Measurements from ENCODE around the gene STK10. TPM values are rescaled to one million over a fixed set of nuclear protein-coding genes. Genes with fewer than 3 reads are reported as not detected.

STK10 gene
- total RNA-seq, 1 donor from 2014 or later = 72.5 TPM

DNA sequence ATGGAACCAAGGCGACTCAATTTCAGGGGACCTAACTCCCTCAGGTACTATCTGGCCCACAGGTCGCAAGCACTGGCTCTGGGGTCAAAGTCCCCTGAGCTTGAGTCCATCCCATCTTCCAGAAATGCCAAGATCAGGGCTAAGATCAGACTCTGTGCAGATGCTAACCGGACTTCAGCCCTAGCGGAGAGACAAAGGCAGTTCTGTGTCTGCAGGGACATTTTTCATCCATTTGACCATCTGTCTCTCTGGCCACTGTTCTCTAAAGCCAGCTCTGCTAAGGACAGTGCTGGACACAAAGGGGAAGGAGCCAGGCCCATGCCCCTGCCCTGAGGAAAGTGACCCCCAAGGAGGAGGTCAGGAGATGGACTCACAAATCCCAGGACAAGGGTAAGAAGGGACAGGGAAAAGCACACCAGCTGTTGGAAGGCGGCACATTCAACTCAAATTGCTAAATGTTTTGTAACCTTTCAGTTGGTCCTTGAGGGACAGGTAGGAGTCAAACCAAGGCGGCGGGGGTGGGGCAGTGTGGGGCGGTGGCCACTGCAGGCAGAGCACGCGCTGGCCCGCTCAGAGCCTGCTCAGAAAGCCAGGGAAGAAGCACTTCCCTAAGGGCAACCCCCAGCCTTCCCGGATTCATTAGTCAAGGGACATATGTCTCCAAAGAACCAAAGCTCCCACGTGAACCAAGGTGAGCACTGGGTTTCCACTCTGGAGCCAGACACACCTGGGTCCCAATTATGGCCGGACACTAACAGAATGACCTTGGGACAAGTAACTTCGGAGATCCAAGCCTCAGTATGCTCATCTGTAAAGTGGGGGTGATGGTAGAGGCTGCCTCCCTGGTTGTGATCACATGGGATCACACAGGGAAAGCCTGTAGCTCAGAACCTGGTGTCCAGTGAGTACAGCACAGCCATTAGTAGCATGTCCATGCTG, 42.8 kb downstream of the STK10 start:
- no peaks in the 10 kb centered on the region for H3K27me3 ChIP-seq (ENCODE audit: low read depth)
- ATAC-seq (no peak), DNase-seq (no peak)
- no peak overlapping the region for H3K4me3 ChIP-seq
- no peaks in the 10 kb centered on the region for H3K9me3 ChIP-seq
- no peak overlapping the region for H3K27ac ChIP-seq
- TF ChIP-seq, protein P1, sequence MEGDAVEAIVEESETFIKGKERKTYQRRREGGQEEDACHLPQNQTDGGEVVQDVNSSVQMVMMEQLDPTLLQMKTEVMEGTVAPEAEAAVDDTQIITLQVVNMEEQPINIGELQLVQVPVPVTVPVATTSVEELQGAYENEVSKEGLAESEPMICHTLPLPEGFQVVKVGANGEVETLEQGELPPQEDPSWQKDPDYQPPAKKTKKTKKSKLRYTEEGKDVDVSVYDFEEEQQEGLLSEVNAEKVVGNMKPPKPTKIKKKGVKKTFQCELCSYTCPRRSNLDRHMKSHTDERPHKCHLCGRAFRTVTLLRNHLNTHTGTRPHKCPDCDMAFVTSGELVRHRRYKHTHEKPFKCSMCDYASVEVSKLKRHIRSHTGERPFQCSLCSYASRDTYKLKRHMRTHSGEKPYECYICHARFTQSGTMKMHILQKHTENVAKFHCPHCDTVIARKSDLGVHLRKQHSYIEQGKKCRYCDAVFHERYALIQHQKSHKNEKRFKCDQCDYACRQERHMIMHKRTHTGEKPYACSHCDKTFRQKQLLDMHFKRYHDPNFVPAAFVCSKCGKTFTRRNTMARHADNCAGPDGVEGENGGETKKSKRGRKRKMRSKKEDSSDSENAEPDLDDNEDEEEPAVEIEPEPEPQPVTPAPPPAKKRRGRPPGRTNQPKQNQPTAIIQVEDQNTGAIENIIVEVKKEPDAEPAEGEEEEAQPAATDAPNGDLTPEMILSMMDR (IDR thresholded peaks at IDR 0.05) = no peak
- intact Hi-C loops (cut with DNase I) = no loop called here
- H3K36me3 ChIP-seq = peaks cover 10% of the 10 kb centered on the region
- peaks cover 26% of the 10 kb centered on the region for H3K4me1 ChIP-seq

DNA sequence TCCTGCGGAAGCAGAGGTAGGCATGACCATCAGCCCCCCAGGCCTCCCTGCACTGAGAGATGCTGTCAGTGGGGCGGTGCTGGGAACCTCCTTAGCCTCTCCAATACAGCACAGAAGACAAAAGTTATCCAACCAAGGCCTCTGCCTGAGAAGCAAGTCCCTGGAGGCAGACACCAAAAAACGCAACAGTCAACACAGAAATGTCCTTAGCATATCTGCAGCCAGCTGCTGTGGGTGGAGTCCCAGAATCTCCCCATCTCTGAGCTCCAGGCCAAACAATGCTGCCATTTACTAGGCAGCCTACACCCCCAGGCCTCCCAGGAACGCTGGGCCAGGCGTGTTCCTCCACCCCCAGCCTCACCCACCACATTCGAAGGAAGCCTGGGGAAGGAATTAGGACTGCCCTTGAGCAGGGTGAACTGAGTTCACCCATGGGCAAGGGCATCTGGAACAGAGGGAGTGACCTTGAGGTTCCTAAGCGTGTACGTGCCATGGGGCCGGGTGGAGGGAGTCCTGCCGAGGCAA, 43.7 kb downstream of the STK10 start:
- H3K27ac ChIP-seq = no peak overlapping the region
- ATAC-seq (no peak), DNase-seq (no peak)
- no peaks in the 10 kb centered on the region for H3K27me3 ChIP-seq (ENCODE audit: low read depth)
- H3K9me3 ChIP-seq = no peaks in the 10 kb centered on the region
- intact Hi-C loops (cut with DNase I) = no loop called here
- H3K4me3 ChIP-seq = no peak overlapping the region
- H3K4me1 ChIP-seq = peaks cover 22% of the 10 kb centered on the region
- TF ChIP-seq, protein P1 (IDR thresholded peaks at IDR 0.05) = no peak
- peaks cover 10% of the 10 kb centered on the region for H3K36me3 ChIP-seq

DNA sequence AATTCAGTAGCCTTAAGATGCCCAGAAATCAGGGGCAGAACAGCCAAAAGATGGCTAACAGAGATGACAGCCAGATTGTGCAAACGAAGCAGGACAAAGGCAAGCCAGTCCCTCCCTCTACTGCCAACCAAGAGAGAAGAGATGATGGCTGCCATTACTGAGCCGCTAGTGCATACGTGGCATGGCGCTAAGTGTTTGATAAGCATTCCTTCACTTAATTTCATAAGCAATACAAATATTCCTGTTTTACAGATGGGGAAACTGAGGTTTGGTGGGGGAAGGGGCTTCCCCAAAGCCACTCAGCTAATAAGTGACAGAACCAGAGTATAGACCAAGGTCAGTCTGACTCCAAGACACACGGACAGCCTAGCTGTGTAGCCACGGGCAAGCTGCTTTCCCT, 44.1 kb downstream of the STK10 start:
- no peak for ATAC-seq
- H3K27ac ChIP-seq = no peak overlapping the region

DNA sequence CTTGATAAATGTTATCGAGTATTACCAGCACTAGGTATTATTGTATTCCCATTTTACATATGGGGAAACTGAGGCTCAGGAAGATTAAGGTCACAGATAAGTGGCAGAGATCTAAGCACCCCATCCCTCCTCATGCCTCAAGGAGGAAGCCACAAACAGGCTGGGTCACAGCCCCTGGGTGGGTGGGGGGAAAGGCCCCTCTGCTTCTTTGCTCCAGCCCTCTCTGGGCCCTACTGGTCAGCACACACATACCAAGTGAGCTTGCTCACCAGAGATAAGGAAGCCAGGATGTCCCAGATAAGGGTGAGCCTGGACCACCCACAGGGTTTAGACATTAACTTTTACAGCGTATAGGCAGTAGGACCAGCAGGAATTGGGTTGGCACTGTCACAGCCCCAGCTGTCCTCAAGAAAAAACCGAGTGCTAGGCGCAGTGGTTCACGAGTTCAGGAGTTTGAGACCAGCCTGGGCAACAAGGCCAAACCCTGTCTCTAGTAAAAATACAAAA, 45.3 kb downstream of the STK10 start:
- Histone ChIP-seq H3K9me3 (no peaks in the 10 kb centered on the region), H3K27me3 (ENCODE audit: low read depth) (no peaks in the 10 kb centered on the region), H3K36me3 (peaks cover 10% of the 10 kb centered on the region), H3K4me3 (no peak overlapping the region), H3K27ac (no peak overlapping the region), H3K4me1 (peaks cover 22% of the 10 kb centered on the region)
- intact Hi-C loops (cut with DNase I) = no loop called here
- TF ChIP-seq, protein P1 (IDR thresholded peaks at IDR 0.05) = no peak
- ATAC-seq = no peak
- DNase-seq = no peak

More for the DNA sequence above, 44.1 kb downstream of the STK10 start:
- TF ChIP-seq, protein P1 (IDR thresholded peaks at IDR 0.05) = no peak
- Histone ChIP-seq H3K9me3 (no peaks in the 10 kb centered on the region), H3K4me3 (no peak overlapping the region), H3K36me3 (peaks cover 10% of the 10 kb centered on the region), H3K4me1 (peaks cover 22% of the 10 kb centered on the region), H3K27me3 (ENCODE audit: low read depth) (no peaks in the 10 kb centered on the region)
- intact Hi-C loops (cut with DNase I) = no loop called here
- DNase-seq = no peak

DNA sequence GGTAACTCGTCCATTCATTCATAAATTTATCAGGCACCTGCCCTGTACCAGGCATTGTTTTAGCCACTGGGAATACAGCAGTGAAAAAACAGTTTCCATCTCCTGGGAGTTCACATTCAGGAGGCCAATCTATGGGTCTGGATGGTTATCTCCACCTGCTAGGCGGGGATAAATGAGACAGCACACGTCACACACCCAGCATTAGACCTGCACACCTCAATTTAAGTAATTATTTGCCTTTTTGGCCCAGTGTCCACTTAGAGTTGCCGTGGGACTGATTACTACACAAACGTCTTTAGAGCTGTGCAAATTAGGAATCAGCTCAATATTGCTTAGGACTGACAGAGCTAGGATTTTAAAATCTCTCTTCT, 46.1 kb downstream of the STK10 start:
- H3K36me3 ChIP-seq = peaks cover 10% of the 10 kb centered on the region
- no peak for DNase-seq
- no peak for ATAC-seq
- H3K4me3 ChIP-seq = no peak overlapping the region
- no peaks in the 10 kb centered on the region for H3K9me3 ChIP-seq
- TF ChIP-seq, protein P1 (IDR thresholded peaks at IDR 0.05) = no peak
- no peaks in the 10 kb centered on the region for H3K27me3 ChIP-seq (ENCODE audit: low read depth)
- intact Hi-C loops (cut with DNase I) = no loop called here
- peaks cover 22% of the 10 kb centered on the region for H3K4me1 ChIP-seq
- H3K27ac ChIP-seq = no peak overlapping the region

Measured in lower lobe of right lung (tissue), 2 donors.